ENCODE data around the gene FADS6.

GRCh38 chr17:74930535-74931036 is 37.2 kb upstream of the FADS6 start:
- TF ChIP-seq, protein P1, sequence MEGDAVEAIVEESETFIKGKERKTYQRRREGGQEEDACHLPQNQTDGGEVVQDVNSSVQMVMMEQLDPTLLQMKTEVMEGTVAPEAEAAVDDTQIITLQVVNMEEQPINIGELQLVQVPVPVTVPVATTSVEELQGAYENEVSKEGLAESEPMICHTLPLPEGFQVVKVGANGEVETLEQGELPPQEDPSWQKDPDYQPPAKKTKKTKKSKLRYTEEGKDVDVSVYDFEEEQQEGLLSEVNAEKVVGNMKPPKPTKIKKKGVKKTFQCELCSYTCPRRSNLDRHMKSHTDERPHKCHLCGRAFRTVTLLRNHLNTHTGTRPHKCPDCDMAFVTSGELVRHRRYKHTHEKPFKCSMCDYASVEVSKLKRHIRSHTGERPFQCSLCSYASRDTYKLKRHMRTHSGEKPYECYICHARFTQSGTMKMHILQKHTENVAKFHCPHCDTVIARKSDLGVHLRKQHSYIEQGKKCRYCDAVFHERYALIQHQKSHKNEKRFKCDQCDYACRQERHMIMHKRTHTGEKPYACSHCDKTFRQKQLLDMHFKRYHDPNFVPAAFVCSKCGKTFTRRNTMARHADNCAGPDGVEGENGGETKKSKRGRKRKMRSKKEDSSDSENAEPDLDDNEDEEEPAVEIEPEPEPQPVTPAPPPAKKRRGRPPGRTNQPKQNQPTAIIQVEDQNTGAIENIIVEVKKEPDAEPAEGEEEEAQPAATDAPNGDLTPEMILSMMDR (conservative IDR thresholded peaks at IDR 0.05; ENCODE audit: low read depth in 2 of 2) = no peak
- no peak for TF ChIP-seq EZH2 (IDR thresholded peaks at IDR 0.05; ENCODE audit: low read depth, unreplicated experiment)
- no peak for TF ChIP-seq JUNB (IDR thresholded peaks at IDR 0.05; ENCODE audit: unreplicated experiment)
- TF ChIP-seq REST (IDR thresholded peaks at IDR 0.05; ENCODE audit: unreplicated experiment) = no peak
- no peak for TF ChIP-seq POLR2AphosphoS5 (IDR thresholded peaks at IDR 0.05; ENCODE audit: low read depth)
- TF ChIP-seq NANOG (IDR thresholded peaks at IDR 0.05; ENCODE audit: borderline replicate concordance) = no peak
- TF ChIP-seq EZH2phosphoT487 (IDR thresholded peaks at IDR 0.05; ENCODE audit: unreplicated experiment) = no peak
- no peak for TF ChIP-seq ZNF331 (CRISPR knock-in tag; IDR thresholded peaks at IDR 0.05; ENCODE audit: low read depth)
- TF ChIP-seq CREB1 (CRISPR knock-in tag; IDR thresholded peaks at IDR 0.05; ENCODE audit: low read depth) = no peak

Measured in GM23338 (cell line).